GM12864 (cell line): ENCODE results near the gene SEMA6B.
"Not testable (repeated sequence)": the region's sequence is repeated elsewhere in the genome, so short reads cannot be mapped to it uniquely, and the experiment has no call there.

Source experiments
- DNase-seq: peaks from one replicate; pipeline ENCODE4 v3.0.0-alpha.2; 2011; ENCODE audit warnings: low read depth
- H3K4me3 ChIP-seq: 2 replicates; pipeline ENCODE4 v1.5.1; 2011; ENCODE audit warnings: mild to moderate bottlenecking, low read depth, low read length, control low read depth
- CTCF ChIP-seq: IDR thresholded peaks from 2 replicates; pipeline ENCODE4 v1.5.1; 2011; ENCODE audit warnings: low read depth, mild to moderate bottlenecking, moderate library complexity, low read length, control low read depth, inconsistent platforms; ENCODE audit errors: missing control alignments

Gene SEMA6B

GRCh38 chr19:4571305-4571917 is 11.9 kb upstream of the SEMA6B start:
- DNase-seq, result no peak
- H3K4me3 ChIP-seq, result no peak overlapping the region
- no peak for TF ChIP-seq CTCF

- TF ChIP-seq CTCF, result no peak
- DNase-seq, result no peak
- no peak overlapping the region for H3K4me3 ChIP-seq
Measured at GRCh38 chr19:4570916-4571304, 11.4 kb upstream of the SEMA6B start.

- H3K4me3 ChIP-seq, result no peak overlapping the region
- TF ChIP-seq CTCF, result no peak
- no peak for DNase-seq
Measured at GRCh38 chr19:4570402-4570801, 10.9 kb upstream of the SEMA6B start.

- DNase-seq, result no peak
Measured at GRCh38 chr19:4568886-4569285, 9.4 kb upstream of the SEMA6B start.

GRCh38 chr19:4567584-4568071 is 8.1 kb upstream of the SEMA6B start:
- no peak for DNase-seq
- peak; percentile 94 for TF ChIP-seq CTCF
- no peak overlapping the region for H3K4me3 ChIP-seq

More at GRCh38 chr19:4568886-4569285, 9.4 kb upstream of the SEMA6B start:
- TF ChIP-seq CTCF, result no peak
- no peak overlapping the region for H3K4me3 ChIP-seq

- no peak for TF ChIP-seq CTCF
- H3K4me3 ChIP-seq, result no peak overlapping the region
- no peak for DNase-seq
Measured at GRCh38 chr19:4566402-4567051, 7.0 kb upstream of the SEMA6B start.

- H3K4me3 ChIP-seq, DNase-seq: not testable (repeated sequence)
Measured at GRCh38 chr19:4563562-4563961, 4.1 kb upstream of the SEMA6B start.

GRCh38 chr19:4562085-4562484 is 2.6 kb upstream of the SEMA6B start:
- DNase-seq, H3K4me3 ChIP-seq: not testable (repeated sequence)
